Activated CD4-positive, alpha-beta T cell treated with anti-CD3 and anti-CD28 coated beads, Interleukin-2, amount 50 U/mL, for 1 hour (primary cell): ENCODE measurements around the gene PGLYRP1.

ENCODE experiments used
- DNase-seq: peaks from one replicate; pipeline ENCODE4 v3.0.0-alpha.2; 2020

PGLYRP1 gene

GRCh38 chr19:46031781-46032596 is 9.1 kb upstream of the PGLYRP1 start:
- no peak for DNase-seq

GRCh38 chr19:46030812-46031550 is 8.1 kb upstream of the PGLYRP1 start:
- DNase-seq = no peak

GRCh38 chr19:46025835-46026234 is 3.0 kb upstream of the PGLYRP1 start:
- no peak for DNase-seq

GRCh38 chr19:46023311-46023779 is 492 bp upstream of the PGLYRP1 start:
- DNase-seq = no peak

DNA sequence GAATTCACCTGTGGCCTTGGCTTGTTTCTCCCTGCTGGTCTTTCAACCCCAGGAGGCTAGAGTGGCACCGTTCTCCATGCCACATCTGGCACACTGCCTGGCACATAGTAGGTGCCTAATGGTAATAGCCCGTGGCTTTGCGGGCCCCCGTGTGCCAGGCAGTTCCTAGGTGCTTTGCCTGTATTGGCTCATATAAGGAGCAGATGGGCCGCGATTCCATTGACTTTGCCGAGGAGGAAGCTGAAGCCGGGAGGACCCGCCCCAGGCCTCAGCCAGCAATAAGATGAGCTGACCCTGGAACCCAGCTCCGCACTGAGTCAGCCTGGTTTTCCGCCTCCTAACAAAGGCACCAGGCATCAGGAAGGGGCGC is 807 bp downstream of the PGLYRP1 start:
- no peak for DNase-seq

- DNase-seq = no peak
Observed at GRCh38 chr19:46021531-46022041, 1.3 kb downstream of the PGLYRP1 start.

DNA sequence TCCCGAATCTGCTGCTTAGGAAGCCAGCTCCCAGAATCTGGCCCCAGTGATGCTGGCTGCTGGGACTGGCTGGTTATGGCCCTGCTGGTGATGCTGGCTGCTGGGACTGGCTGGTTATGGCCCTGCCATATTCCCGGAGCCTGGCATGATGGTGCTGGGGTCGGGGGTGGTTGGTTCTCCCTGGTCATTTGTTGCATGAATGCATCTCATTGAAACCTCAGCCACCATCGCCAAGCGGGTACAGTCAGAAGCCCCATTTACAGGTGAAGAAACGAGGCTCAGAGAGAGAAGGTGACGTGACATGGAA is 2.1 kb downstream of the PGLYRP1 start:
- DNase-seq = no peak

DNA sequence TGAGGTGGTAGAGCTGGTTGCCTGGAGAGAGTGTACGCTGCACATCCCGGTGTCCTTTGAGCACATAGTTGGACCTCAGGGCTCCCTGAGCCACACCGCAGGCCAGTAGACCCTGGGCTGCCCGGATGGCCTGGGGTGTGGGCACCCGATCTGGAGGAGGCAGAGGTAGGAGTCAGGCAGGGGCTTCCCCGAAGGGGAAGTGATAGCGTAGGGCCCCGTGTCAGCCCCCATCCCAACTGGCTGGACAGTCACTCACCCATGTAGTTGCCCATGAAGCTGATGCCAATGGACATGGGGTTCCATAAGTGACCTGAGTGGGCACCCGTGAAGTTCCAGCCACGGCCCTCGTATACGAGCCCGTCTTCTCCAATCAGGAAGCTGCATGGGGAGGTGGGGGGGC is 3.6 kb downstream of the PGLYRP1 start:
- no peak for DNase-seq

DNA sequence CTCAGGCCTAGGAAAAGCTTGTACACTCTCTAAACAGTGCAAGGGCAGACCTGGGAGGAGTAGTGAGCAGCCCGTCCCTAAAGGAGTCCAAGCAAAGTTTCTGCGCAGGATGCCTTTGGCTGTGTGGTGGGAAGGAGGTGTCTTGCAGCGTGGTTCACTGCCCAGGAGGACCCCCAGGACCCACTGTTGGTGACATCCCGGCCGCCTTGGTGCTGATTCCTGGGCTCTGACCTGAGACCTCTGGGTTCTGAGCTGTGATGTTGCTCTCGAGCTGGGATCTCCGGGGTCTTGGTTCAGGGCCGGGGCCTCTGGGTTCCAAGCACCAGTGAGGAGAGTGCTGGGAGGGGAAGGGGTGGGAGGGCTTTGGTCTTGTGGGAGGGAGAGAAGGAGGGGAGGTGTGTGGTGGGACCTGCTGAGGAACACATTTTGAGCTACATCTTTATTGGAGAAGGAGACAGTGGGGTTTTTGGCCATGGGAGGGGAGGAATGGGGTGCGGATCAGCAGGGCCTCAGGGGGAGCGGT is 4.1 kb downstream of the PGLYRP1 start:
- DNase-seq = no peak

- DNase-seq = no peak
Observed at GRCh38 chr19:46017874-46018675, 4.8 kb downstream of the PGLYRP1 start.

DNA sequence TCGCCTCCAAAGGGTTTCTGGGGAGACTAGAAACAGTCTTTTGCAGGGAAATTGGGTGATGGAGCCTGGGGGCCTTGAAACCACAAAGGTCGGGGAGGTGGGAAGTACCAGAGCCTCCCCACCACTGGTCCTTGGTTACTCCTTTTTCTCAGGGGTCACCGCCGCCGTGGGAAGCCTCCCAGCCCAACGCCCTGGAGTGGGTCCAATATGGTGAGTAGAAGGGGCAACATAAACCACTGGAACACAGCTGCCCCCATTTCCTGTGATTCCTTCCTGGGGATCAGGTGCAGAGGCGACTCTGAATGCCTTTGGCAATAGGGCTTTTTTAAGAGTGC is 5.8 kb downstream of the PGLYRP1 start:
- DNase-seq = no peak

DNA sequence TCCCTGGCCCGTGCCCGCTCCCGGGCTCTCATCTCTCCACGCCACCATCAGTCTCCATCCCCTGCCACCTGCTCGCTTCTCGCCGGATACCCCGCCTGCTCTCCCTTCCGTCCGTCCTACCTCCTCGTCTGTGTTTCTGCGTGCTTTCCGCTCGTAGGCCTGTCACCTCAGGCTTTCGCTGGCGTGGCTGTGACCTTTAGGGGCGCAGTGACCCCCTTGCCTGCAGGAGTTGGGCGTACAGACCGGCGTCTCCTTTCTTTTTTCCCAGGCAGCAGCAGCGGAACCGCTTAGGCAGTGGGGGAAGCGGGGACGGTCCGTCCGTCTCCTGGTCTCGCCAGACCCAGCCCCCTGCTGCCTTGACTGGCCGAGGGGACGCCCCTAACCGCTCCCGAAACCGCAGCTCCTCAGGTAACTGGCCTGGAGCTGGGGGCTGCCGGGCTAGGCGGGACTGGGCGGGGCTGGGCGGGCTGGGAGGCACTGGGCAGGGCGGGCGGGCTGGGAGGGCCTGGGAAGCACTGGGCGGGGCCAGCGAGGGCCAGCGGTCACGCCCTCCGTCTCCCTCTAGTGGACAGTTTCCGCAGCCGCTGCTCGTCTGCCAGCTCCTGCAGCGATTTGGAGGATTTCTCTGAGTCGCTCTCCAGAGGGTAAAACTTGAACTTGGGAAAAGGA is 6.3 kb downstream of the PGLYRP1 start:
- DNase-seq = peak; percentile 82

- peak; percentile 42 for DNase-seq
Observed at GRCh38 chr19:46015687-46016425, 7.0 kb downstream of the PGLYRP1 start.

DNA sequence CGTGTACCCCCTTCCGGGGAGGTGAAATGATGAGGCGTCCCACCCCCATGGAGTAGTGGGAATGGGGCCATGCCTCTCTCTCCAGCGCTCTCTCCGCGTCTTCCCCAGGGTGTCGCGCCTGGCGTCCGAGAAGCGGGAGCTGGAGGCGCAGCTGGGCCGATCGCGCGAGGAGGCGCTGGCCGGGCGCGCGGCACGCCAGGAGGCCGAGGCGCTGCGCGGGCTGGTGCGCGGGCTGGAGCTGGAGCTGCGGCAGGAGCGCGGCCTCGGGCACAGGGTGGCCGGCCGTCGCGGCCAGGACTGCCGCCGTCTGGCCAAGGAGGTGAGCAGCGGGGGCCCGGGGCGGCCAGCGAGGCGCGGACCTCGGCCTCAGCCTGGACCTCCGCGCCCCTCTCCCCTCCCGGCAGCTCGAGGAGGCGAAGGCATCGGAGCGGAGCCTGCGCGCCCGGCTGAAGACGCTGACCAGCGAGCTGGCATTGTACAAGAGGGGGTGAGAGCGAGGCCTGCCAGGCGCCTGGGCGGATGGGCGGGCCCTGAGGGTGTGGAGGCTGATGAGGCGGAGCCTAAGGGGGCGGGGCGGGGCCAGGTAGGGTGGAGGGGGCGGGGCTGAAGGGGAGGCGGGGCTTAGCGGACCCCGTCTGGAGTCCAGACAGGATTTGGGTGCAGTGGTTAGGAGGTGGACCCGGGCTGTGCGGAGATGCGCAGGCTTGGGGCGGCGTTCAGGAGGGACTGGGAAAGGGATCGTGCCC is 7.7 kb downstream of the PGLYRP1 start:
- DNase-seq = peak; percentile 70

- DNase-seq = no peak
Observed at GRCh38 chr19:46014534-46014933, 8.3 kb downstream of the PGLYRP1 start.

- peak; percentile 68 for DNase-seq
Observed at GRCh38 chr19:46009530-46010510, 13.0 kb downstream of the PGLYRP1 start.

DNA sequence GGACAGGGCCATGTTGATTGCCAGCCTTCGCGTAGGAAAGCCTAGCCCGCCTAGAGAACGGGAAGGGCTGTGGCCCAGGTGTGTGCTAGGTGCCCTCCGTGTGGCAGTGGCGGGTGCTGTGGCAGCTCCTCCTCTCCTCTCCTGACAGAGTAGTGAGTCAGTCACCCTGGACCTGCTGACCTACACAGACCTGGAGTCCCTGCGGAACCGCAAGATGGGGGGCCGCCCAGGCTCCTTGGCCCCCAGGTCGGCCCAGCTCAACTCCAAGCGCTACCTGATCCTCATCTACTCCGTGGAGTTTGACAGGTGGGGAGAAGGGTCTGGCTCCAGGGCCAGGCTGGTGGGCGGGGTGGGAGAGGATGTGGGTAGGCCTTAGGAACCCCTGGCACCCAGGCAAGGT is 16.4 kb downstream of the PGLYRP1 start:
- no peak for DNase-seq

- no peak for DNase-seq
Observed at GRCh38 chr19:46002678-46003275, 20.1 kb downstream of the PGLYRP1 start.

- DNase-seq = peak; percentile 79
Observed at GRCh38 chr19:46000491-46001246, 22.2 kb downstream of the PGLYRP1 start.
